Mesendoderm (in vitro differentiated cells): ENCODE measurements around the gene SEC24C.

Experiments
- DNase-seq: peaks from one replicate; pipeline ENCODE4 v3.0.0; 2013
- H2AK5ac ChIP-seq: 2 replicates; pipeline ENCODE4 v1.6.1; 2013; ENCODE audit warnings: low read length, inconsistent platforms
- H2BK120ac ChIP-seq: 2 replicates; pipeline ENCODE4 v1.6.1; 2013; ENCODE audit warnings: low read depth, mild to moderate bottlenecking, low read length, moderate library complexity, mixed read lengths
- H2BK15ac ChIP-seq: replicated peaks from 2 replicates; pipeline ENCODE4 v1.6.1; 2013; ENCODE audit warnings: low read depth, mild to moderate bottlenecking, moderate library complexity
- H2BK5ac ChIP-seq: 2 replicates; pipeline ENCODE4 v1.6.1; 2013; ENCODE audit warnings: low read length, inconsistent platforms
- H3K18ac ChIP-seq: 2 replicates; pipeline ENCODE4 v1.6.1; 2013; ENCODE audit warnings: mild to moderate bottlenecking, low read length, mixed read lengths
- H3K23ac ChIP-seq: one replicate; pipeline ENCODE4 v1.6.1; 2013; ENCODE audit warnings: low read length
- H3K27ac ChIP-seq: 2 replicates; pipeline ENCODE4 v1.5.1; 2013; ENCODE audit warnings: low read depth, mild to moderate bottlenecking, inconsistent platforms, low read length, moderate library complexity
- H3K27me3 ChIP-seq: 2 replicates; pipeline ENCODE4 v1.6.1; 2013; ENCODE audit warnings: low read length, control low read depth, mild to moderate bottlenecking, inconsistent platforms; ENCODE audit not compliant: insufficient read depth, poor library complexity
- H3K36me3 ChIP-seq: 2 replicates; pipeline ENCODE4 v1.6.1; 2013; ENCODE audit warnings: low read length, inconsistent platforms; ENCODE audit not compliant: control insufficient read depth, insufficient read depth
- H3K4ac ChIP-seq: one replicate; pipeline ENCODE4 v1.6.1; 2013; ENCODE audit warnings: low read depth, mild to moderate bottlenecking, low read length, moderate library complexity
- H3K4me1 ChIP-seq: 2 replicates; pipeline ENCODE4 v1.6.1; 2013; ENCODE audit warnings: low read depth, low read length, inconsistent platforms; ENCODE audit not compliant: control insufficient read depth
- H3K4me2 ChIP-seq: 2 replicates; pipeline ENCODE4 v1.6.1; 2013; ENCODE audit warnings: low read length
- H3K4me3 ChIP-seq: 2 replicates; pipeline ENCODE4 v1.5.1; 2013; ENCODE audit warnings: mild to moderate bottlenecking, low read length
- H3K56ac ChIP-seq: one replicate; pipeline ENCODE4 v1.6.1; 2013; ENCODE audit warnings: low read length
- H3K79me1 ChIP-seq: 2 replicates; pipeline ENCODE4 v1.6.1; 2013; ENCODE audit warnings: low read length, inconsistent platforms
- H3K79me2 ChIP-seq: 2 replicates; pipeline ENCODE4 v1.6.1; 2013; ENCODE audit warnings: mild to moderate bottlenecking, low read length; ENCODE audit not compliant: control insufficient read depth, insufficient read depth
- H3K9ac ChIP-seq: 2 replicates; pipeline ENCODE4 v1.6.1; 2013; ENCODE audit warnings: low read length, inconsistent platforms
- H4K5ac ChIP-seq: one replicate; pipeline ENCODE4 v1.6.1; 2013; ENCODE audit warnings: low read length
- H4K8ac ChIP-seq: one replicate; pipeline ENCODE4 v1.6.1; 2013; ENCODE audit warnings: low read depth, mild to moderate bottlenecking, control low read depth, low read length, moderate library complexity
- WGBS: extraction: QIAGEN DNeasy Blood & Tissue Kit; methylation state at CpG from one replicate; pipeline ENCODE4 v1.1.7; 2013; ENCODE audit warnings: low lambda C conversion rate, missing lambda C conversion rate; ENCODE audit not compliant: insufficient coverage; ENCODE audit errors: extremely low coverage; 5-methylcytosine and 5-hydroxymethylcytosine counted together

The SEC24C gene

GRCh38 chr10:73810358-73810734, 66.2 kb downstream of the SEC24C start:
- H3K4ac ChIP-seq = no peak overlapping the region
- H3K9ac ChIP-seq = peak overlapping the region; percentile 87
- H2AK5ac ChIP-seq = no peak overlapping the region
- no peak for DNase-seq
- H2BK5ac ChIP-seq = no peak overlapping the region
- H3K23ac ChIP-seq = no peak overlapping the region
- H3K79me1 ChIP-seq = no peaks in the 10 kb centered on the region
- H2BK15ac ChIP-seq = no peak overlapping the region
- H4K8ac ChIP-seq = no peak overlapping the region
- H3K36me3 ChIP-seq = peaks cover 2% of the 10 kb centered on the region
- no peak overlapping the region for H3K4me3 ChIP-seq
- no peaks in the 10 kb centered on the region for H3K79me2 ChIP-seq
- WGBS = no CpG with 5 or more reads among the region's 7 CpGs
- no peaks in the 10 kb centered on the region for H3K27me3 ChIP-seq
- no peak overlapping the region for H3K27ac ChIP-seq
- H3K4me1 ChIP-seq = peaks cover 3% of the 10 kb centered on the region
- no peak overlapping the region for H3K18ac ChIP-seq
- no peak overlapping the region for H2BK120ac ChIP-seq
- peak overlapping the region; percentile 91 for H3K56ac ChIP-seq
- H3K4me2 ChIP-seq = peak overlapping the region; percentile 33
- H4K5ac ChIP-seq = no peak overlapping the region

GRCh38 chr10:73810735-73811465, 66.7 kb downstream of the SEC24C start:
- Histone ChIP-seq H4K8ac (no peak overlapping the region), H2BK15ac (no peak overlapping the region), H3K36me3 (peaks cover 2% of the 10 kb centered on the region), H4K5ac (no peak overlapping the region), H3K23ac (no peak overlapping the region), H3K79me2 (no peaks in the 10 kb centered on the region), H2BK120ac (no peak overlapping the region), H2AK5ac (no peak overlapping the region), H3K9ac (peak overlapping the region; percentile 87), H3K4me2 (peak overlapping the region; percentile 33), H2BK5ac (no peak overlapping the region), H3K27ac (peak overlapping the region; percentile 66), H3K56ac (peak overlapping the region; percentile 91), H3K4me3 (peak overlapping the region; percentile 74), H3K18ac (peak overlapping the region; percentile 46), H3K27me3 (no peaks in the 10 kb centered on the region), H3K4me1 (peaks cover 3% of the 10 kb centered on the region), H3K79me1 (no peaks in the 10 kb centered on the region), H3K4ac (no peak overlapping the region)
- peak; percentile 53 for DNase-seq
- WGBS = no CpG with 5 or more reads among the region's 63 CpGs

- no peak overlapping the region for H3K4ac ChIP-seq
- H3K27me3 ChIP-seq = no peaks in the 10 kb centered on the region
- no peak overlapping the region for H3K18ac ChIP-seq
- no peak overlapping the region for H3K56ac ChIP-seq
- H3K79me2 ChIP-seq = no peaks in the 10 kb centered on the region
- WGBS = no CpG with 5 or more reads among the region's 4 CpGs
- H3K4me2 ChIP-seq = no peak overlapping the region
- no peak overlapping the region for H4K5ac ChIP-seq
- no peak overlapping the region for H3K4me3 ChIP-seq
- no peak overlapping the region for H2AK5ac ChIP-seq
- no peaks in the 10 kb centered on the region for H3K36me3 ChIP-seq
- no peak overlapping the region for H2BK5ac ChIP-seq
- no peaks in the 10 kb centered on the region for H3K79me1 ChIP-seq
- peak; percentile 59 for DNase-seq
- no peak overlapping the region for H3K27ac ChIP-seq
- H3K9ac ChIP-seq = no peak overlapping the region
- peaks cover 5% of the 10 kb centered on the region for H3K4me1 ChIP-seq
- H2BK120ac ChIP-seq = no peak overlapping the region
- no peak overlapping the region for H3K23ac ChIP-seq
- no peak overlapping the region for H4K8ac ChIP-seq
- no peak overlapping the region for H2BK15ac ChIP-seq
These were observed 68.5 kb downstream of the SEC24C start for GRCh38 chr10:73812657-73813056.

GRCh38 chr10:73813333-73813732, 69.2 kb downstream of the SEC24C start:
- H3K79me2 ChIP-seq = no peaks in the 10 kb centered on the region
- H2BK5ac ChIP-seq = no peak overlapping the region
- no peak overlapping the region for H3K9ac ChIP-seq
- H4K5ac ChIP-seq = no peak overlapping the region
- WGBS = no CpG with 5 or more reads among the region's 7 CpGs
- no peaks in the 10 kb centered on the region for H3K79me1 ChIP-seq
- no peak overlapping the region for H3K23ac ChIP-seq
- no peaks in the 10 kb centered on the region for H3K36me3 ChIP-seq
- no peak overlapping the region for H2BK15ac ChIP-seq
- no peak overlapping the region for H3K4me3 ChIP-seq
- no peak overlapping the region for H2BK120ac ChIP-seq
- peaks cover 5% of the 10 kb centered on the region for H3K4me1 ChIP-seq
- H4K8ac ChIP-seq = no peak overlapping the region
- H3K4me2 ChIP-seq = no peak overlapping the region
- H3K27ac ChIP-seq = no peak overlapping the region
- no peak overlapping the region for H3K56ac ChIP-seq
- H3K4ac ChIP-seq = no peak overlapping the region
- H2AK5ac ChIP-seq = no peak overlapping the region
- H3K18ac ChIP-seq = no peak overlapping the region
- DNase-seq = no peak
- H3K27me3 ChIP-seq = no peaks in the 10 kb centered on the region

- Histone ChIP-seq H3K79me2 (no peaks in the 10 kb centered on the region), H3K4me3 (no peak overlapping the region), H2BK120ac (no peak overlapping the region), H3K18ac (no peak overlapping the region), H2BK15ac (no peak overlapping the region), H3K27me3 (no peaks in the 10 kb centered on the region), H3K27ac (no peak overlapping the region), H2AK5ac (no peak overlapping the region), H3K23ac (no peak overlapping the region), H4K5ac (no peak overlapping the region), H3K4ac (no peak overlapping the region), H3K79me1 (no peaks in the 10 kb centered on the region), H4K8ac (no peak overlapping the region), H3K56ac (no peak overlapping the region), H3K4me1 (peaks cover 8% of the 10 kb centered on the region), H2BK5ac (no peak overlapping the region), H3K4me2 (no peak overlapping the region), H3K36me3 (no peaks in the 10 kb centered on the region), H3K9ac (no peak overlapping the region)
- WGBS = no CpG with 5 or more reads among the region's 13 CpGs
- DNase-seq = no peak
These were observed 70.2 kb downstream of the SEC24C start for GRCh38 chr10:73814276-73814895.
